ENCODE data around the gene CDH13.

- TF ChIP-seq CTCF (IDR thresholded peaks at IDR 0.05; ENCODE audit: extremely low read depth in 1 of 2, insufficient read depth in 1 of 2, low read depth in 1 of 2, low read length in 2 of 2): no peak
- no peak for TF ChIP-seq POLR2AphosphoS5 (IDR thresholded peaks at IDR 0.05; ENCODE audit: insufficient read depth, low read depth, low read length)
Measured at GRCh38 chr16:83420206-83420760, 793.5 kb downstream of the CDH13 start.

All from endothelial cell of umbilical vein (primary cell).